ENCODE data around the gene BRMS1L.
A peak's percentile ranks its signal among the peaks of the same experiment; 100 is the strongest.
"Not testable (repeated sequence)": the region's sequence is repeated elsewhere in the genome, so short reads cannot be mapped to it uniquely, and the experiment has no call there.

Gene BRMS1L, protein sequence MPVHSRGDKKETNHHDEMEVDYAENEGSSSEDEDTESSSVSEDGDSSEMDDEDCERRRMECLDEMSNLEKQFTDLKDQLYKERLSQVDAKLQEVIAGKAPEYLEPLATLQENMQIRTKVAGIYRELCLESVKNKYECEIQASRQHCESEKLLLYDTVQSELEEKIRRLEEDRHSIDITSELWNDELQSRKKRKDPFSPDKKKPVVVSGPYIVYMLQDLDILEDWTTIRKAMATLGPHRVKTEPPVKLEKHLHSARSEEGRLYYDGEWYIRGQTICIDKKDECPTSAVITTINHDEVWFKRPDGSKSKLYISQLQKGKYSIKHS

DNA sequence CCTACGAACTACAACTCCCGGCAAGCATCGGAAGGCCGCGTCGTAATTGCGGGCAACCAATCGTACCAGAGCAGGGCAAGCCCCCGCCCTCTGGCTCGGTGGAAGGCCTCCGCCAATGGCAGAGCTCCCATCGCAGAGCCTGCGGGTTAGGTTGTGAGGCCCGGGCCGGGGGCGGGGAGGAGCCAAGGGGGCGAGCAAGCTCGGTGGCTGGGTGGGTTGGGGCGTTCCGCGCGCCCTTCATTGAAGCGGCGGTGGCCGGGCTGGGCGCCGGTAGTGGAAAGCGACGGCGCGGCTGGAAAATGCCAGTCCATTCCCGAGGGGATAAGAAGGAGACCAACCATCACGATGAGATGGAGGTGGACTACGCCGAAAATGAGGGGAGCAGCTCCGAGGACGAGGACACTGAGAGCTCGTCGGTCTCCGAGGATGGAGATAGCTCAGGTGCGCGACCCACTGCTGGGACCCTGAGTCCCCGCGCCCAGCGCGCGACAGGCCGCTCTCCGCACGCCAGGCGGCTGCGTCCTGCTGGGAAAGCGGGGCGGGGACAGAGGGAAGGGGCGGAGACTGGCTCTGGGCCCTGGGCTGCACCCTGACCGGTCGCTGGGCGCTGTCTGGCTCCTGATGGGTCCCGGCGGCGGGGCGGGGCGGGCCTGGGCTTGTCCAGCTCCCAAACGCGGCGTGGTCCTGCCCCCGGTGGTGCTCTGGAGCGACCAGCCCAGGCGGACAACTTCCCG is at the start of gene BRMS1L:
TSS of gene BRMS1L (plus strand) at position 121 of the 734 bp plus-strand sequence. CDS start at position 300, 179 bp downstream.
- peak; percentile 100 for DNase-seq

DNA sequence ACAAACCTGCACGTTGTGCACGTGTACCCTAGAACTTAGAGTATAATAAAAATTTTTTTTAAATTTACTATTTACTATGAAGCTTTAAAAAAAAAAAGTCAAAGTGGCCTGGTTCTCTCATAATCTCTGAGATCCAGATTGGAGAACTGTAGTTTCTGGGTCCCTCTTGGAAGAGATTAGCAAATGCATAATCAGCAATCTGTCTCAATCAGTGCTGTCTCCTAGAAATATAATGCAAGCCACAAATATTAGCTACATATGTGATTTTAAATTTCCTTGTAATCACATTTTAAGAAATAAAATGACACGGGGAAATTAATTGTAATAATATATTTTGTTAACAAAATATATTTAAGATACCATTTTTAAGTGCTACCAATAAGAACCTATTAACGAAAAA is 49.3 kb upstream of the BRMS1L start:
- DNase-seq, result no peak

DNA sequence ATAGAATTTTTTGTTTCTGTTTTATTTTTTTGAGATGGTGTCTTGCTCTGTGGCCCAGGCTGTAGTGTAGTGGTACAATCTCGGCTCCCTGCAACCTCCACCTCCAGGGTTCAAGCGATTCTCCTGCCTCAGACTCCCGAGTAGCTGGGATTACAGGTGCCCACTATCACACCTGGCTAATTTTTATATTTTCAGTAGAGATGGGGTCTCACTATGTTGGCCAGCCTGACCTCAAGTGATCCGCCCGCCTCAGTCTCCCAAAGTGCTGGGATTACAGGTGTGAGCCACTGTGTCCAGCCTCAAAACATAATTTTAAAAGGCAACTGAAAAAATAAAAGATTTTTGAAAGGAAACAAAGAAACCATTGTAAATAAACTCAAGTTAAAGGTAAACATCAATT is 48.6 kb upstream of the BRMS1L start:
- DNase-seq, result not testable (repeated sequence)

DNA sequence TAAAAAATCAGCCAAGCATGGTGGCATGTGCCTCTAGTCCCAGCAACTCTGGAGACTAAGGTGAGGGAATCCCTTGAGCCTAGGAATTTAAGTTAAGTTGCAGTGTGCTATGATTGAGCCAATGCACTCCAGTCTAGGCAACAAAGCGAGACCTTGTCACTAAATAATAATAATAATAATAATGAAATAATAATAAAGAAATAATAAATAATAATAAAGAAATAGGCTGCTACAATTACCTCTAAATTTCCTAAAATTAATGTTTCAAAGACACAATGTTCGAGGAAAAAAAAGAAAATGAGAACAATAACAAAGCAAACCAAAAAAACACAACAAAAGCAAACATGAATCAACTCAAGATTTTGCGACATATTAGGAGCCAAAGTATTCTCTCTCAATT is 46.8 kb upstream of the BRMS1L start:
- no peak for DNase-seq

DNA sequence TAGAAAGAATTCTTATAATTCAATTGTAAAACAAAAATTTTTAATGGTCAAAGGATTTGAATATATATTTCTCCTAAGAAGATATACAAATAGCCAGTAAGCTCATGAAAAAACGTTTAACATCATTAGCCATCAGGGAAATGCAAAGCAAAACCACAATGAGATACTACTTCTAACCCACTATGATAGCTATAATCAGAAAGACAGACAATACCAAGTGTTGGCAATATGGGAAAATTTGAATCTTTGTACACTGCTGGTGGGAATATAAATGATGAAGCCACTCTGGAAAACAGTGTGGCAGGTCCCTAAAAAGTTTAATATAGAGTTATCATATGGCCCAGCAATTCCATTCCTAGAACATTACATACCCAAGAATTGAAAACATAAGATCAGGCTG is 42.4 kb upstream of the BRMS1L start:
- no peak for DNase-seq

DNA sequence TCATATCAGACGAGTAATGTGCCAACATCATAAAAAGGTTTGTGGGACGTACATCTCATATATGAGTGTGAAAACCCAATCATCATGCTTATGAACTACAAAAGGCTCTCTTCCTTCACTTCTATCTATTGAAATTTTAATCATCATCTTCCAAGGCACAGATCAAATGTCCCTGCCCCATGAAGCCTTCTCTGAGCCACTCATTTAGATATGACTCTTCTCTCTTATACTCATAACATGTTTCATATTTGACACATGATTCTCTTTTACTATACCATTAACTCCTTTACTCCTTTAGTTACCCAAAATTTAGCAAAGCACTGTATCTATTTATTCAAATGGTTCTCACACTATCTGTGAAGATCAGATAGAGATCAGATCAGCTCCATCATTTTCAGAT is 39.3 kb upstream of the BRMS1L start:
- DNase-seq, result no peak

DNA sequence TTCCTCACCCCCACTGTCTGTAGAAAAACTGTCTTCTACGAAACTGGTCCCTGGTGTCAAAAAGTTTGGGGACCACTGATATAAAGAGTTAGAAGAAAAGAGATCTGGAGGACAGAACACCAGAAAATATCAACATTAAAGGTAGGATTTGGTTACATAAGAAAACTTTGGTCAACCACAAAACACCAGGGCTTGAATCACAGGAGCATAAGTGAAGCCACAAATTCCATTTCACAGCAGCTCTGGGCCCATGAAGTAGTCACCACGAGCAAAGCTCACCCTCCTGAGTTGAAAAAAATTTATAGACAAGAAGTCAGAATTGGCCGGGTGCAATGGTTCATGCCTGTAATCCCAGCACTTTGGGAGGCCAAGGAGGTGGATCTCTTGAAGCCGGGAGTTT is 36.5 kb upstream of the BRMS1L start:
- DNase-seq, result no peak

DNA sequence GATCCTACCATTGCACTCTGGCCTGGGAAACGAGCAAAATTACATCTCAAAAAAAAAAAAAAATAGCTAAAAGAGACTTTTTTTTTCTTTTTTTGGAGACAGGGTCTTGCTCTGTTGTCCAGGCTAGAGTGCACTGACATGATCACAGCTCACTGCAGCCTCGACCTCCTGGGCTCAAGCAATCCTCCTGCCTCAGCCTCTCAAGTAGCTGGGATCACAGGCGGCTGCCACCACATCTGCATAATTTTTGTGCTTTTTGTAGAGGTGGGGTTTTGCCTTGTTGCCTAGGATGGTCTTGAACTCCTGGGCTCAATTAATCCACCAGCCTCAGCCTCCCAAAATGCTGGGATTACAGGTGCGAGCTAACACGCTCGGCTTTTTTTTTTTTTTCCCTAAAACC is 28.3 kb upstream of the BRMS1L start:
- DNase-seq, result no peak

DNA sequence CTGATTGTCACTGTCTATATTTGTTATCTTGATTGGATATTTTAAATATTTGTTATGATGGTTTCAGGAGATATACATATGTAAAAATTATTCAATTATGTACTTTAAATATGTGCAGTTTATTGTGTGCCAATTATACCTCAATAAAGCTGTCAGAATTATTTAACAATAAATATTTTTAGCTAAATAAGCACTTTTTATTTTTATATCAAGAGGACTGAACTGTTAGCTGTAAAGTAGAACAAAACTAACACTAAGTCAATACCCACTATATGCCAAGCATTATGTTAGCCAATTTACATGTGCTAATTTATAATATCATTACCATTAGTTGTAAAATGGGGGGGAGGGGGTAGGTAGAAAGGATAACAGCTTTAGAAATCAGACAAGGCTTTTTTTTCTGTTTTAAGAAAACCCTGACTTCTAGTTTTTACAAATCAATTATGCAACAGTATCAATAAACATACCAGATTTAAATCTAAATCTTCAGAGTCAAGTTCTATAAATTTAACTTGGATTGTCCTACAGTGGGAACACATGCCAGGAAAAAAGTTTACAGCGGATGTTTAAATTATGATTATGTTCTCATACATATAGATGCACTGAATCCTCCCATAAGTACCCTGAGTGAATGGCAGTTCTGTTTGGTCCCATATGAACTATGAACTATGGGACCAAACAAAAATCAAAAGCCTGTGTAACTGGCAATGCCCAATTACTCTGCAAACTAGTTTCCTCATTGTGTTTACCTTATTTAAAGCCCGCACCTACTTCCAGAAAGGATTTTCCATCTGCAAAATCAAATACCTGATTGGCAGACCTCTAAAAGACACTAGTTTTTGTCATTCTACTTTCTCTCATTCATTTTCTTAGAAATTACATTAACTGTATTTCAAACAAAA is 19.9 kb upstream of the BRMS1L start:
- DNase-seq, result no peak

DNA sequence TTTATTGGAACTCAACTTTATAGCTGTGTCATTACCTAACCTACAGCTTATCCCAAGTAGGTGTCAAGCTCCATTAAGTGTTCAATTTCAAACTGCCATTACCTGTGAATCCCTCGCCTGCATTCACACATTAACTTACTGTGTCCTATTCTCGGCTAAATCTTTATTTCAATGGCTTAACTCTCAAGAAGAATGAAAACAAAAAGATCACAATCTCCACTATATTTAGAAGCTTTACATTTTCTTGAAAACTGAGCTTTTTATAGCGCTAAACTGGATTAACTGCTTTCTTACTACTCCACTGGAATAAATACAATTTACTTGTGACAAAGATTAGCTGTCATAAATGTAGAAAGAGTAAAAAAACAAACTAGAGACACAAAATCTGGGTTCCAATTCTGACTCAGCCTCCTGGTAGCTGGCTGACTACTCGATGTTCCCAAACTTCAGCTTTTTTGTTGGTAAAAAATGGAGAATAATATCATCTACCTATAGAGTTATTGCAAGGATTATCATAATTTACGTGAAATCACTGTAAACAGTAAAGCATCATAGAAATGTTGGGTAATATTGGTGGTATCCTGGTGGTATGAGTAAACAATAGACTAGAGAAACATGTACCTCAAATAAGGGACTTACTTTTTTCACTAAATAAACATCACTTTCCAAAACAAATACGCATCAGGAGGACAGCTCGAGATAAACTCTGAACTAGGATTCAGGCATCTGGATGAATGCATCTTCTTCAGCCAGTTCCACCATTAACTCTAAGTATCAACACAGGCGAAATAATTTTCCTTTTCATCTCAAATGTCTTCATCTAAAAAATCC is 18.8 kb upstream of the BRMS1L start:
- no peak for DNase-seq

DNA sequence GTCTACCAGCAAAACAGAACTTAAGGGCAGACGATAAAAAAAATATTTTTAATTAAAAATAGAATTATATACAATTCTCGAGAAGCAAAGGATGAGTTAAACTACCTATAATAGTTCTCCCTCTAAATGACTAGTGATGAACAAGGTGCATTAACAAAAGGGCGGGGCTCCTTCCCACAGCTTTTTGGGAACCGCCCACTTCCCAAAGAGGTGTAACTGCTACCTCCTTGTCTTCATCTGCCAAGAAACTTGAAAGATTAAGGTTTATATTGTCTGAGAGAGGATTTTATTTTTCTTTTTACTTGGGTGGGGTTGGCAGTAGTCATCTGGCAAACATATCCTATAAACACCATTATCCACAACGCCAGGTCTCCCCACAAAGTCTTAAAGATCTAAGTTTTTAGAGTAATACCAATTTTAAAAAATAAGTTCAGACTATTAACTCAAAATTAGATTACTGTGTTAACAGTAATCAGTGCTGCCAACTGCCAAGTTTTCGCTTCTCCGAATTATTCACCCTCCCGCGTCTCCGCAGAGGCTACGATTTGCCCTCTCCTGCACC is 18.0 kb upstream of the BRMS1L start:
- DNase-seq, result peak; percentile 95

DNA sequence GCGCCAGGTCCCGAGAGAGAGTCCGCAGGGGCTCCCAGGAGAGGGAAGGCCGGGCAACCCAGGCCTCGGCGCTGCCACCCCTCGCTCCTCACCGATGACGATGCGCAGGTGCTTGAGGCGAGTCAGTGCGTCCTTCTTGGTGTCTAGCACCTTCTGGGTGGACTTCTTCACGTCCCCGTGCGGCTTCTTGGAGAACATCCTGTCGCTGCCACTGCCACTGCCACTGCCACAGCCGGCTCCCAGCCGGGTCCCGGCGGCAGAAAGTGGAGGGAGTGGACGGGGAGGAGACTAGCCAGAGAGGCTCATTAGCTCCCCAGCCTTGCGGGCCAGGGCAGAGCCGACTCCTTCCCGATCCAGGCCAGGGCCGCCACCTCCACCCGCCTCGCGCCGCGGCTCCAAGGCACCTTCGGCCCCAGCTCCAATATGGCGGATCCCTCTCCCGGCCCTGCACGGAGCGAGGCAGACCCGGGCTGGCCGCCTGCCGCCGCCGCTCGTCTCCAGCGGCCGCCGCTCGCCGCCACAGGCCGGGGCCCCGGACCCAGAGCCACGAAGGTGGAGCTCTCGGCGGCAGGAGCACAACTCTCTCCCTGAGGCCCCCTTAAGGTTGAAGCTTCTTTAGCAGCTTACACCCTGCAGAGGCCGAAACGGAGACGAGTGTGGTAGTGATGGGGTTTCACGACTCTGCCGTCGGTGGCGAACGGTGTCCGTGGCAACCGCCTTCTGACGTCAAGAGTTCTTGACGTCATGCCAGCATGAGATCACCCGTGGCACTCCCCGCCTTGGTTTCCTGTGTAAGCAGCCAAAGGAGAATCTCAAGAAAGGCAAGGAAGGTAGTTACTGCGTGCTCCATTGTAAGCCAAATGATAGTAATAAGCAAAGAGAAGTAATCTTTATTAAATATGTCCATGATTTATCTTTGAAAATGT is 17.2 kb upstream of the BRMS1L start, which contains the start of gene RALGAPA1:
TSS of gene RALGAPA1 (minus strand) at position 658 of the 926 bp plus-strand sequence. CDS start at position 198, 460 bp downstream.
- peak; percentile 100 for DNase-seq

DNA sequence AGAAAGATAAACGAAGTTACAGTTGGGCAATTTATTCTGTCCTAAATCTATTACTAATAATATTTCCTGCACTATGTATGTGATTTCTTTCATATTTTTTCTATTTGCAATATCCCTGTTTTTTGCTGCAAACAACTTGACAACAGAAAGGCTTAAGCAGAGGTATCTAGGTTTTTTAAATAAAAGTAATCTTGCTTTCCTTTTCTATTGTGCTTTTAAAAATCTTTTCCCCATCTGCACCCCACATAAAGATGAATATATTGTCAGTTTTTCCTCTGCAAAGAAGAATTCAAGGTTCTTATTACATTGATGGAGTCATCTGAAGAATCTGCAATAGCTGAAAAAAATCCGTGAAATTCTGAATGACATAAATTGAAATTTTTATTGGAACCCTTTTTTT is 16.5 kb upstream of the BRMS1L start:
- no peak for DNase-seq

DNA sequence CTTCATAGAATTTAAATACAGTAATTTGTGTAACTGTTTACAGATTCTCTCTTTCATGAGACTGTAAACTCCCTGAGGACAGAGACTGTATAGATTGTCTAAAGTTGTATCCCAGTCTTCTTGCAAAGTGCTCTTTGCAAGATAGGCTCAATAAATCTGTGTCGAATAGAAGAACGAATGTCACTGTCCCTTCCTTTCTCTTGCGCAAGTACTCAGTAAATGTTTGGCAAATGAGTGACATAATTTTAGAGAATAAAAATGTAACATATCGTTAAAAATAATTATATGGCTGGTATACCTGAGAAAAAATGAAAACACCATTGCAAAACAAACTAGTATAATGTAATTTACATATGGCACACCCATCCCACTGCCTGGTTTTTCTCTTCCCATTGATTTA is 15.2 kb upstream of the BRMS1L start:
- DNase-seq, result no peak

DNA sequence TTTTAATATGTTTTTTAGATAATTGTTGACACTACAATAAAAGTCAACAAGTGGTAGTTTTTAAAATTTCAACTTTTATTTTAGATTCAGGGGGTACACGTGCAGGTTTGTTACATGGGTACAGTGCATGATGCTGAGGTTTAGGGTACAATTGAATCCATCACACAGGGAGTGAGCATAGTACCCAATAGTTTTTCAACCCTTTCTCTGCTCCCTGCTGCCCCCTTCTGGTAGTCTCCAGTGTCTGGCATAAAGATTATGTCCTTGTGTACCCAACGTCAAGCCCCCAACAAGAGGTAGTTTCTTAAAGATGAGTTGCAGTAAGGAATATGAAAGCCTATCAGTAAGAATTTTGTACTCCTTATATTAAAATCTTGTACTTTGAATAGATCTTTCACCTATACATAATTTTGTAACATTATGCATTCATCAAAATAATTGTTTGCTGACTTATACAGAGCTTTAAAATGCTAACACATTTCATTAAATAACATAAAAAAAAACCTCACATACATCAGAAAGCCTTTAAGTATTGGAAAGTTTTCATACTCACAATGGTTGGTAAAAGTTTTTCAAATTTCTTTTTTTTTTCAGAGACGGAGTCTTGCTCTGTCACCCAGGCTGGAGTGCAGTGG is 11.7 kb upstream of the BRMS1L start:
- DNase-seq, result peak; percentile 98

DNA sequence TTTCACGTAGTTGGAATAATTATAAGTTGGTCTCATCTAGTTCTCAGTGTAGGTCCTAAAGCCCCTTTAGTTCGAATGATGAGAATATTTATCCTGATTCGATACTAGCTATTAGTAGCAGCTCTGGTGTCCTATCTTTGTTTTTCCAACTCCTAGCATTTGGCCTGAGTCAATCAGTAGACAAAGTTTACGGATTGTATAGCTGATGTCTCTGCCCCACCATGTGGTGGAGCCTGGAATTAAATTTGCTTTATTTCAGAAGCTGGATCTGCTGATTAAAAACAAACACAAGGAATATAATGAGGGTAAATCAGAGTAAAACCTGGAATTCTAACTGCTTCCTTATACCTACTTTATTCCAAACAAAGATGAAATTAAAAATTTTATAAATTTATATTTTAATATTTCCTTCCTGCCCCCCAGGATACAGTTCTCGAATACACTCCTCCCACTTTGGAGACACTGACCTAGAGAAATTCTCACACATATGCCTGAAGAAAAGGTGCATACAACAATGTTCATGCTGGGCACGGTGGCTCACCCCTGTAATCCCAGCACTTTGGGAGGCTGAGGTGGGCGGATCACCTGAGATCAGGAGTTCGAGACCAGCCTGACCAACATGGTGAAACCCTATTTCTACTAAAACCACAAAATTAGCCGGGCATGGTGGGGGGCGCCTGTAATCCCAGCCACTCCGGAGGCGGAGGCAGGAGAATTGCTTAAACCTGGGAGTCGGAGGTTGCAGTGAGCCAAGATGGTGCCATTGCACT is 7.6 kb upstream of the BRMS1L start:
- DNase-seq, result peak; percentile 75

DNA sequence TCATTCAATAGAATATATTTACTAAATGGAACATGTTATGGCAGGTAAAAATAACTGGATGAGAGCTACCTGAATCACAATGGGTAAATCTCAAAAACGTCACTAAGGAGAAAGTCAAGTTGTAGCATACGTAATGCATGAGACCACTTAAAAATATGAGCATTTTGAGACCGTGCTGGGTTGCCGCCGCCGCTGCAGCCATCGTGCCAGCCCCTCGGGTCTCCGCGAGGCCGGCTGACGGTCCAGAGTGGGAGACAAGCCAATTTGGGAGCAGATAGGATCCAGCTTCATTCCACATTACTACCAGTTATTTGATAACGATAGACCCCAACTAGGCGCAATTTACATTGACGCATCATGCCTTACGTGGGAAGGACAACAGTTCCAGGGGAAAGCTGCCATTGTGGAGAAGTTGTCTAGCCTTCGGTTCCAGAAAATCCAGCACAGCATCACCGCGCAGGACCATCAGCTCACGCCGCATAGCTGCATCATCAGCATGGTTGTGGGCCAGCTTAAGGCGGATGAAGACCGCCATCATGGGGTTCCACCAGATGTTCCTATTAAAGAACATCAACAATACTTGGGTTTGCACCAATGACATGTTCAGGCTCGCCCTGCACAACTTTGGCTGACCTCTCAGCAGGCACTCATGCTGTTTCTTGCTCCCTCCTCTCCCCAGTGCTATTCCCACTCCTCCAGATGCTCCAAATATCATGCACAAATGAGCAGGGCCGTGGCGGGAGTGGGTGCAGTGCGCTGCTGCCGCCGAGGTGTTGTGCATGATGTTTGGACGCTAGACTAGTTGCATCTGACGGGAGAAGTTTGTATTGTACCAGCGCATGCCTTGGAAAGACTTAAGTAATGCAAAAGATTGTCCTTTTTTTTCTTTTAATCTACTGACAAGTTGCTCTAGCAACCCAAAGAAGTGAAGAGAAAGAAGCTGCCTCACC is 6.3 kb upstream of the BRMS1L start:
- DNase-seq, result no peak

Data from NCI-H2029 treated with DMSO at 0.1 percent for 48 hours (cell line).